SU-DHL-6 (cell line): ENCODE results near the gene FOXD4L3.
"Not testable (repeated sequence)": the region's sequence is repeated elsewhere in the genome, so short reads cannot be mapped to it uniquely, and the experiment has no call there.

Source experiments
- CTCF ChIP-seq: fragments of 200-600 bp; sonication (generic); IDR thresholded peaks from one replicate; pipeline ENCODE4 v1.5.1; 2017; ENCODE audit warnings: antibody characterized with exemption, mild to moderate bottlenecking, low read length, moderate library complexity; ENCODE audit not compliant: insufficient read depth, poor library complexity, severe bottlenecking
- EZH2phosphoT487 ChIP-seq: fragments of 200-600 bp; sonication (generic), shearing (Covaris generic); conservative IDR thresholded peaks from 2 replicates; pipeline ENCODE4 v1.6.1; 2018; ENCODE audit warnings: mild to moderate bottlenecking, antibody characterized with exemption, low read length, moderate library complexity, mixed read lengths

GRCh38 chr9:68343992-68344391 lies 41.3 kb downstream of the FOXD4L3 start:
- not testable (repeated sequence) for TF ChIP-seq CTCF, EZH2phosphoT487
